HEK293 (cell line): Measurements from ENCODE around the gene SLC16A11.

Experiments used
- CTCF ChIA-PET: fragments of 350-600 bp; formaldehyde crosslinking; extraction: SDS; loops from one replicate; lab custom pipeline; 2021; ENCODE audit warnings: antibody characterized with exemption; lab: Yijun Ruan, JAX
- POLR2A ChIA-PET: fragments of 300-600 bp; formaldehyde crosslinking; extraction: SDS; loops from one replicate; lab custom pipeline; 2020; ENCODE audit warnings: antibody characterized with exemption, inconsistent platforms; lab: Yijun Ruan, JAX
- H3K27ac ChIP-seq: fragments of 200-500 bp; sonication (Bioruptor generic); 2 replicates; pipeline ENCODE4 v1.5.1; 2014; ENCODE audit warnings: low read depth, low read length, control low read depth, inconsistent platforms; ENCODE audit errors: extremely low read depth
- H3K36me3 ChIP-seq, 2 experiments: fragments of 200-500 bp in 1 of 2; sonication (Bioruptor generic) in 1 of 2; 1 replicate in 1 of 2; 2 replicates in 1 of 2; pipeline ENCODE4 v1.5.1; 2014 to 2017; ENCODE audit warnings: inconsistent platforms in 2 of 2, low read length in 2 of 2; ENCODE audit not compliant: control insufficient read depth in 2 of 2, insufficient read depth in 1 of 2
- H3K4me1 ChIP-seq: fragments of 200-500 bp; sonication (Bioruptor generic); 2 replicates; pipeline ENCODE4 v1.5.1; 2014; ENCODE audit warnings: mild to moderate bottlenecking, low read length, inconsistent platforms; ENCODE audit not compliant: control insufficient read depth, insufficient read depth
- H3K4me3 ChIP-seq: 2 replicates; pipeline ENCODE4 v1.5.1; 2011; ENCODE audit warnings: low read depth, mild to moderate bottlenecking, control low read depth, low read length, moderate library complexity
- H3K9me3 ChIP-seq: fragments of 200-500 bp; sonication (Bioruptor generic); 2 replicates; pipeline ENCODE4 v1.5.1; 2014; ENCODE audit warnings: low read depth, low read length, inconsistent platforms; ENCODE audit not compliant: control insufficient read depth, insufficient read depth
- HOXC10 ChIP-seq: sonication (generic); formaldehyde crosslinking; IDR thresholded peaks from 2 replicates; pipeline ENCODE4 v1.8.1; 2023; ENCODE audit warnings: mild to moderate bottlenecking, missing genetic modification reagents
- HOXD13 ChIP-seq: sonication (generic); formaldehyde crosslinking; IDR thresholded peaks from 2 replicates; pipeline ENCODE4 v1.8.0; 2022; ENCODE audit warnings: missing genetic modification reagents, borderline replicate concordance
- KLF10 ChIP-seq: fragments of 450-650 bp; IDR thresholded peaks from 2 replicates; pipeline ENCODE4 v1.5.1; 2018; ENCODE audit warnings: missing biosample characterization, mild to moderate bottlenecking, missing genetic modification characterization
- MZF1 ChIP-seq: fragments of 450-650 bp; formaldehyde crosslinking; IDR thresholded peaks from 2 replicates; pipeline ENCODE4 v1.5.1; 2017; ENCODE audit warnings: missing biosample characterization, missing genetic modification characterization, borderline replicate concordance
- PRDM6 ChIP-seq: fragments of 450-650 bp; formaldehyde crosslinking; IDR thresholded peaks from 2 replicates; pipeline ENCODE4 v1.5.1; 2017; ENCODE audit warnings: missing biosample characterization, missing genetic modification characterization
- SALL2 ChIP-seq: fragments of 450-650 bp; formaldehyde crosslinking; IDR thresholded peaks from 2 replicates; pipeline ENCODE4 v1.5.0; 2017; ENCODE audit warnings: missing biosample characterization, mild to moderate bottlenecking, missing genetic modification characterization, borderline replicate concordance
- SCRT1 ChIP-seq: fragments of 450-650 bp; formaldehyde crosslinking; IDR thresholded peaks from 2 replicates; pipeline ENCODE4 v1.5.1; 2016; ENCODE audit warnings: missing biosample characterization, missing genetic modification characterization, borderline replicate concordance
- SETDB1 ChIP-seq: IDR thresholded peaks from one replicate; pipeline ENCODE4 v1.6.1; 2017; ENCODE audit warnings: mild to moderate bottlenecking, low read length, moderate library complexity, mixed read lengths; ENCODE audit not compliant: insufficient read length
- WT1 ChIP-seq: fragments of 450-650 bp; formaldehyde crosslinking; IDR thresholded peaks from 2 replicates; pipeline ENCODE4 v1.5.1; 2016; ENCODE audit warnings: missing biosample characterization, missing genetic modification characterization
- ZBTB17 ChIP-seq: fragments of 450-650 bp; formaldehyde crosslinking; IDR thresholded peaks from 2 replicates; pipeline ENCODE4 v1.5.1; 2016; ENCODE audit warnings: missing biosample characterization, missing genetic modification characterization
- ZIC2 ChIP-seq: fragments of 450-650 bp; formaldehyde crosslinking; IDR thresholded peaks from 2 replicates; pipeline ENCODE4 v1.5.1; 2016; ENCODE audit warnings: missing biosample characterization, missing genetic modification characterization
- ZNF16 ChIP-seq: fragments of 450-650 bp; formaldehyde crosslinking; IDR thresholded peaks from 2 replicates; pipeline ENCODE4 v1.5.1; 2016; ENCODE audit warnings: low read depth, missing biosample characterization, missing genetic modification characterization
- ZNF223 ChIP-seq: fragments of 450-650 bp; formaldehyde crosslinking; IDR thresholded peaks from 2 replicates; pipeline ENCODE4 v1.5.1; 2016; ENCODE audit warnings: missing biosample characterization, missing genetic modification characterization
- ZNF274 ChIP-seq, 2 experiments: fragments of 200-500 bp in 1 of 2; fragments of 450-650 bp in 1 of 2; sonication (Bioruptor generic) in 1 of 2; formaldehyde crosslinking in 1 of 2; IDR thresholded peaks; 2 replicates each; pipeline versions ENCODE4 v1.5.1 to v1.6.1; 2014 to 2016; ENCODE audit warnings: borderline replicate concordance in 1 of 2, inconsistent platforms in 1 of 2, low read length in 1 of 2, missing biosample characterization in 1 of 2, missing genetic modification characterization in 1 of 2
- ZNF292 ChIP-seq: fragments of 450-650 bp; formaldehyde crosslinking; IDR thresholded peaks from 2 replicates; pipeline ENCODE4 v1.5.1; 2016; ENCODE audit warnings: low read depth, missing biosample characterization, missing genetic modification characterization, borderline replicate concordance
- ZNF416 ChIP-seq: fragments of 450-650 bp; formaldehyde crosslinking; IDR thresholded peaks from 2 replicates; pipeline ENCODE4 v1.5.1; 2016; ENCODE audit warnings: missing biosample characterization, missing genetic modification characterization
- ZNF48 ChIP-seq: fragments of 450-650 bp; formaldehyde crosslinking; IDR thresholded peaks from 2 replicates; pipeline ENCODE4 v1.5.1; 2016; ENCODE audit warnings: missing biosample characterization, missing genetic modification characterization
- ZNF776 ChIP-seq: fragments of 450-650 bp; formaldehyde crosslinking; IDR thresholded peaks from 2 replicates; pipeline ENCODE4 v1.5.0; 2017; ENCODE audit warnings: missing biosample characterization, missing genetic modification characterization, borderline replicate concordance
- ZSCAN23 ChIP-seq: fragments of 450-650 bp; formaldehyde crosslinking; IDR thresholded peaks from 2 replicates; pipeline ENCODE4 v1.5.1; 2016; ENCODE audit warnings: missing biosample characterization, missing genetic modification characterization
- ZXDB ChIP-seq: fragments of 450-650 bp; formaldehyde crosslinking; IDR thresholded peaks from 2 replicates; pipeline ENCODE4 v1.5.1; 2016; ENCODE audit warnings: missing biosample characterization, missing genetic modification characterization

SLC16A11 gene

DNA sequence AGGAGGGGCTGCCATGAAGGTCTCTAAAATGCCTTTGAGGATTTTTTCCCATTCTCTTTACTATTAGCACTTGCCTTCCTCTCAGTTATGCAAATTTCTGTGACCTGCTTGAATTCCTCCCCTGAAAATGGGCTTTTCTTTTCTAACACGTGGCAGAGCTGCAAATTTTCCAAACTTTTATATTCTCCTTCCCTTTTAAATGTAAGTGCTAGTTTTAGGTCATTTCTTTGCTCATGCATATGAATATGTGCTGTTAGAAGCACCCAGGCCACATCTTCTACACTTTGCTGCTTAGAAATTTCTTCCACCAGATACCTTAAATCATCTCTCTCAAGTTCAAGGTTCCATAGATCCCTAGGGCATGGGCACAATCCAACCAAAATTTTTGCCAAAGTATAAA lies 24.4 kb upstream of the SLC16A11 start:
- ChIA-PET CTCF (no interaction called here), POLR2A (no interaction called here)
- H3K4me1 ChIP-seq, result no peaks in the 10 kb centered on the region
- no peak for TF ChIP-seq SALL2 (tag by site-specific recombination)
- no peak for TF ChIP-seq ZNF292 (tag by site-specific recombination)
- no peak for TF ChIP-seq PRDM6 (tag by site-specific recombination)
- TF ChIP-seq ZXDB (tag by site-specific recombination), result no peak
- no peak for TF ChIP-seq HOXC10
- TF ChIP-seq SETDB1, result peak; percentile 66
- TF ChIP-seq KLF10, result no peak
- no peak for TF ChIP-seq MZF1 (tag by site-specific recombination)
- H3K36me3 ChIP-seq, result no peaks in the 10 kb centered on the region
- no peak overlapping the region for H3K27ac ChIP-seq
- H3K9me3 ChIP-seq, result no peaks in the 10 kb centered on the region
- no peak overlapping the region for H3K4me3 ChIP-seq

DNA sequence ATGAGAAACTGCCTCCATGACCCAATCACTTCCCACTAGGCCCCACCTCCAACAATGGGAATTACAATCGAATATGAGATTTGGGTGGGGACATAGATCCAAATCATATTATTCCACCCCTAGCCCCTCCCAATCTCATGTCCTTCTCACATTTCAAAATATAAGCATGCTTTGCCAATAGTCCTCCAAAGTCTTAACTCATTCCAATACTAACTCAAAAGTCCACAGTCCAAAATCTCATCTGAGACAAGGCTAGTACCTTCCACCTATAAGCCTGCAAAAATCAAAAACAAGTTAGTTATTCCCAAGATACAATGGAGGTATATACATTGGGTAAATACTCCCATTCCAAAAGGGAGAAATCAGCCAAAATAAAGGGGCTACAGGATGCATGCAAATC lies 23.3 kb upstream of the SLC16A11 start:
- no peaks in the 10 kb centered on the region for H3K9me3 ChIP-seq
- ChIA-PET CTCF (no interaction called here), POLR2A (no interaction called here)
- H3K36me3 ChIP-seq, result no peaks in the 10 kb centered on the region
- no peaks in the 10 kb centered on the region for H3K4me1 ChIP-seq
- TF ChIP-seq ZSCAN23 (tag by site-specific recombination) (no peak), WT1 (no peak), ZIC2 (tag by site-specific recombination) (no peak)
- no peak overlapping the region for H3K27ac ChIP-seq
- no peak overlapping the region for H3K4me3 ChIP-seq

GRCh38 chr17:7064261-7064660 lies 20.4 kb upstream of the SLC16A11 start:
- ChIA-PET POLR2A (no interaction called here), CTCF (interaction anchor here (1.7 to 2.8 kb wide), 2 partner anchors 13 to 19 kb away, joined by 12 to 15 read pairs; no protein-coding TSS in a partner anchor)
- Histone ChIP-seq H3K4me3 (no peak overlapping the region), H3K36me3 (no peaks in the 10 kb centered on the region), H3K9me3 (no peaks in the 10 kb centered on the region), H3K4me1 (0 out of 2 replicates have a peak, but pooled peaks cover 5% of the 10 kb centered on the region), H3K27ac (no peak overlapping the region)
- TF ChIP-seq ZNF776 (tag by site-specific recombination), result no peak
- TF ChIP-seq SCRT1, result no peak
- no peak for TF ChIP-seq WT1
- TF ChIP-seq ZNF274 (IDR thresholded peaks at IDR 0.05; ENCODE audit: low read length), result no peak
- no peak for TF ChIP-seq ZNF274 (tag by site-specific recombination; IDR thresholded peaks at IDR 0.05; ENCODE audit: borderline replicate concordance)
- TF ChIP-seq ZNF48 (tag by site-specific recombination), result no peak
- no peak for TF ChIP-seq HOXD13 (CRISPR knock-in tag)
- TF ChIP-seq ZNF416 (tag by site-specific recombination), result no peak
- no peak for TF ChIP-seq ZNF223 (tag by site-specific recombination)

GRCh38 chr17:7063518-7064094 lies 19.7 kb upstream of the SLC16A11 start:
- no peaks in the 10 kb centered on the region for H3K36me3 ChIP-seq
- TF ChIP-seq ZBTB17 (tag by site-specific recombination) (peak; percentile 59; the same call in 1 of the 2 replicates), ZNF16 (tag by site-specific recombination) (no peak)
- no peak overlapping the region for H3K4me3 ChIP-seq
- ChIA-PET POLR2A (no interaction called here), CTCF (interaction anchor here (0.9 to 2.8 kb wide), 4 partner anchors 11 to 114 kb away, joined by 3 to 15 read pairs (median 8); no protein-coding TSS in a partner anchor)
- no peak overlapping the region for H3K27ac ChIP-seq
- 0 out of 2 replicates have a peak, but pooled peaks cover 5% of the 10 kb centered on the region for H3K4me1 ChIP-seq
- no peaks in the 10 kb centered on the region for H3K9me3 ChIP-seq
